ENCODE measurements around the gene SSH3.
A peak's percentile ranks its signal among the peaks of the same experiment; 100 is the strongest.

Gene SSH3

GRCh38 chr11:67310246-67311050 lies 7.1 kb downstream of the SSH3 start:
- H3K27ac ChIP-seq (ENCODE audit: low read depth, low read length) = no peak overlapping the region
- no peaks in the 10 kb centered on the region for H3K9me3 ChIP-seq (ENCODE audit: control insufficient read depth, insufficient read depth, low read depth, low read length)
- no peaks in the 10 kb centered on the region for H3K4me1 ChIP-seq (ENCODE audit: control insufficient read depth, insufficient read depth, low read length)
- H3K4me3 ChIP-seq (ENCODE audit: low read depth, low read length) = no peak overlapping the region
- H3K36me3 ChIP-seq (ENCODE audit: control insufficient read depth, insufficient read depth, low read length) = peaks cover 40% of the 10 kb centered on the region
- H3K9ac ChIP-seq (ENCODE audit: low read length) = no peak overlapping the region
- H3K27me3 ChIP-seq (ENCODE audit: control insufficient read depth, insufficient read depth, low read length) = no peaks in the 10 kb centered on the region

- H3K27ac ChIP-seq (ENCODE audit: low read depth, low read length) = no peak overlapping the region
- H3K9ac ChIP-seq (ENCODE audit: low read length) = no peak overlapping the region
- no peaks in the 10 kb centered on the region for H3K4me1 ChIP-seq (ENCODE audit: control insufficient read depth, insufficient read depth, low read length)
- H3K36me3 ChIP-seq (ENCODE audit: control insufficient read depth, insufficient read depth, low read length) = peaks cover 40% of the 10 kb centered on the region
- H3K9me3 ChIP-seq (ENCODE audit: control insufficient read depth, insufficient read depth, low read depth, low read length) = no peaks in the 10 kb centered on the region
- H3K4me3 ChIP-seq (ENCODE audit: low read depth, low read length) = no peak overlapping the region
- H3K27me3 ChIP-seq (ENCODE audit: control insufficient read depth, insufficient read depth, low read length) = no peaks in the 10 kb centered on the region
Measured at GRCh38 chr11:67311051-67311555, 7.8 kb downstream of the SSH3 start.

- no peak overlapping the region for H3K9ac ChIP-seq (ENCODE audit: low read length)
- no peak overlapping the region for H3K4me3 ChIP-seq (ENCODE audit: low read depth, low read length)
- H3K36me3 ChIP-seq (ENCODE audit: control insufficient read depth, insufficient read depth, low read length) = peaks cover 40% of the 10 kb centered on the region
- H3K27me3 ChIP-seq (ENCODE audit: control insufficient read depth, insufficient read depth, low read length) = no peaks in the 10 kb centered on the region
- no peaks in the 10 kb centered on the region for H3K9me3 ChIP-seq (ENCODE audit: control insufficient read depth, insufficient read depth, low read depth, low read length)
- H3K27ac ChIP-seq (ENCODE audit: low read depth, low read length) = no peak overlapping the region
- H3K4me1 ChIP-seq (ENCODE audit: control insufficient read depth, insufficient read depth, low read length) = no peaks in the 10 kb centered on the region
Measured at GRCh38 chr11:67311556-67312082, 8.3 kb downstream of the SSH3 start.

DNA sequence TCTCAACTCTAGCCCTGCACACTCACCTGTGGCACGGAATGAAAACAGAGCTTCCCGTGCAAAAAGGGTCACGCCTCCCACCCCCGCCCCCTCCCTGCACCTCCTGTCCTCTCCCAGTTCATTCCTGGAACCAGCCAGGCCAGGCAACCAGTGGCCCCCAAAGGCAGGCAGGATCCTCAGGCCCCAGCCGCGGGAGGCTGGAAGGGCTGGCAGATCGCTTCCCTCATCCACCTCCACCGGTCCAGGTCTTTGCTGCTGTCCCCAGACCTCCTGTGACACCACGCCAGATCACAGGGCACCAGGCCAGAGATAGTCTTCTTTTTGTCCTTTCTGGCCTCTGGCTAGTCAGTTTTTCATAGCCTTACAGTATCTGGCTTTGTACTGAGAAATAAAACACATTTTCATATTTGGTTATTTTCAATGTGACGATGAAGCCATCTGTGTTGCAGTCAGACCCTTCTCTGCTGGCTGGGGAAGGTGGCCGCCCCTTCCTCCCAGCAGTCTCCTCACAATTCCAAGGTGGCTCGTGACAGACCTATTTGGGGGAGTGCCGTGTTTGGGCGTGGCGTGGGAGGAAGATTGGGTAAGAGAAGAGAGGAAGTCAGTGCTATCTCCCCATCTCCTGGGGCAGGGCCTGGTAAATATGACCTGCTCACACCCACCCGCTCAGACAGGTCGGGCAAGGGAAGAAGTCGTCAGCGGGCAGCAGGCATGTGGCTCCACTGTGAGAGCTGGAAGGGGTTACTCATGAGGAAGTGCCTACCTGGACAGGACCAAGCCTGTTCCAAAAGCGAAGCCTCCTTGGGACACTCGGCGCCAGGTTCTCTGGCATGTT lies 9.1 kb downstream of the SSH3 start:
- no peaks in the 10 kb centered on the region for H3K9me3 ChIP-seq (ENCODE audit: control insufficient read depth, insufficient read depth, low read depth, low read length)
- H3K4me1 ChIP-seq (ENCODE audit: control insufficient read depth, insufficient read depth, low read length) = no peaks in the 10 kb centered on the region
- no peak overlapping the region for H3K4me3 ChIP-seq (ENCODE audit: low read depth, low read length)
- no peaks in the 10 kb centered on the region for H3K27me3 ChIP-seq (ENCODE audit: control insufficient read depth, insufficient read depth, low read length)
- peaks cover 36% of the 10 kb centered on the region for H3K36me3 ChIP-seq (ENCODE audit: control insufficient read depth, insufficient read depth, low read length)
- no peak overlapping the region for H3K9ac ChIP-seq (ENCODE audit: low read length)
- no peak overlapping the region for H3K27ac ChIP-seq (ENCODE audit: low read depth, low read length)

DNA sequence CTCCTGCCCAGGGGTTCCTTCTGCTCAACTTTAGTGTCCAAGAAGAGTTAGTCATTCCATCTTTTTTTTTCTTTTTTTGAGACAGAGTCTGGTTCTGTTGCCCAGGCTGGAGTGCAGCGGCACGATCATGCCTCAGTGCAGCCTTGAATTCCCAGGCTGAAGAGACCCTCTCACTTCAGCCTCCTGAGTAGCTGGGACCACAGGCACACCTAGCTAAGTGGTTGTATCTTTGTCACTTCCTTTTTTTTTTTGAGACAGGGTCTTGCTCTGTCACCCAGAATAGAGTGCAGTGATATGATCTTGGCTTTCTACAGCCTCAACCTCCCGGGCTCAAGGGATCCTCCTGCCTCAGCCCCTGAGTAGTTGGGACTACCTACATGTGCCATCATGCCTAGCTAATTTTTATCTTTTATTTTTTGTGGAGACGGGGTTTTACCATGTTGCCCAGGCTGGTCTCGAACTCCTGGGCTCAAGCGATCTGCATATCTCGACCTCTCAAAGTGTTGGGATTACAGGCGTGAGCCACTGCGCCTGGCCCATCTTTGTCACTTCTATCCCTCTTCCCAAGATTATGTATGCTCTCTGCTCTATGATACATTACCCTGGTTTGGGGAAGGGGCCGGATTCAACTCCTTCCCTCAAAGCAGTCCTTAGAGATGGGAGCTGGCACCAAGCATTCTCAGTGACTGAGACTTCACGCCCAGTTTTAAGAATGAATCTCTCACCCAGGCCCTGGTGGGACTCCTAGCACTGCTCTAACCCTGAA lies 10.0 kb downstream of the SSH3 start:
- peaks cover 2% of the 10 kb centered on the region; the same call in 1 of the 2 replicates for H3K4me1 ChIP-seq (ENCODE audit: control insufficient read depth, insufficient read depth, low read length)
- no peaks in the 10 kb centered on the region for H3K9me3 ChIP-seq (ENCODE audit: control insufficient read depth, insufficient read depth, low read depth, low read length)
- H3K4me3 ChIP-seq (ENCODE audit: low read depth, low read length) = no peak overlapping the region
- no peak overlapping the region for H3K27ac ChIP-seq (ENCODE audit: low read depth, low read length)
- H3K36me3 ChIP-seq (ENCODE audit: control insufficient read depth, insufficient read depth, low read length) = peaks cover 27% of the 10 kb centered on the region
- peaks cover 6% of the 10 kb centered on the region for H3K27me3 ChIP-seq (ENCODE audit: control insufficient read depth, insufficient read depth, low read length)
- no peak overlapping the region for H3K9ac ChIP-seq (ENCODE audit: low read length)

GRCh38 chr11:67314218-67314617 lies 10.9 kb downstream of the SSH3 start:
- no peak overlapping the region for H3K4me3 ChIP-seq (ENCODE audit: low read depth, low read length)
- no peak overlapping the region for H3K9ac ChIP-seq (ENCODE audit: low read length)
- peaks cover 15% of the 10 kb centered on the region for H3K27me3 ChIP-seq (ENCODE audit: control insufficient read depth, insufficient read depth, low read length)
- no peaks in the 10 kb centered on the region for H3K9me3 ChIP-seq (ENCODE audit: control insufficient read depth, insufficient read depth, low read depth, low read length)
- peaks cover 18% of the 10 kb centered on the region for H3K36me3 ChIP-seq (ENCODE audit: control insufficient read depth, insufficient read depth, low read length)
- H3K27ac ChIP-seq (ENCODE audit: low read depth, low read length) = no peak overlapping the region
- H3K4me1 ChIP-seq (ENCODE audit: control insufficient read depth, insufficient read depth, low read length) = peaks cover 4% of the 10 kb centered on the region; the same call in 1 of the 2 replicates

GRCh38 chr11:67315325-67315909 lies 12.1 kb downstream of the SSH3 start:
- Histone ChIP-seq H3K27me3 (ENCODE audit: control insufficient read depth, insufficient read depth, low read length) (peaks cover 27% of the 10 kb centered on the region), H3K27ac (ENCODE audit: low read depth, low read length) (no peak overlapping the region), H3K4me3 (ENCODE audit: low read depth, low read length) (no peak overlapping the region), H3K36me3 (ENCODE audit: control insufficient read depth, insufficient read depth, low read length) (peaks cover 8% of the 10 kb centered on the region), H3K9me3 (ENCODE audit: control insufficient read depth, insufficient read depth, low read depth, low read length) (no peaks in the 10 kb centered on the region), H3K4me1 (ENCODE audit: control insufficient read depth, insufficient read depth, low read length) (peaks cover 4% of the 10 kb centered on the region; the same call in 1 of the 2 replicates), H3K9ac (ENCODE audit: low read length) (no peak overlapping the region)

DNA sequence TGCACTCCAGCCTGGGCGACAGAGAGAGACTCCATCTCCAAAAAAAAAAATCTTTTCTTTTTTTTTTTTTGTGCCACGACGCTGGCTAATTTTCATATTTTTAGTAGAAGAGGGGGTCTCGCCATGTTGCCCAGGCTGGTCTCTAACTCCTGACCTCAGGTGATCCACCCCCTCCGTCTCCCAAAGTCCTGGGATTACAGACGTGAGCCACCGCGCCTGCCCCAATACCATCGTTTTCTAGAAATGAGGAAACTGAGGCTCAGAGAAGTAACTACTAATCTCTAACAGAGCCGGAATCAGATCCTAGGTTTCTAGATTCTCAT lies 13.5 kb downstream of the SSH3 start:
- H3K4me3 ChIP-seq (ENCODE audit: low read depth, low read length) = peak overlapping the region; percentile 78
- H3K9ac ChIP-seq (ENCODE audit: low read length) = peak overlapping the region; percentile 62
- peaks cover 35% of the 10 kb centered on the region for H3K27me3 ChIP-seq (ENCODE audit: control insufficient read depth, insufficient read depth, low read length)
- H3K36me3 ChIP-seq (ENCODE audit: control insufficient read depth, insufficient read depth, low read length) = peaks cover 1% of the 10 kb centered on the region; the same call in 1 of the 2 replicates
- H3K4me1 ChIP-seq (ENCODE audit: control insufficient read depth, insufficient read depth, low read length) = peaks cover 4% of the 10 kb centered on the region; the same call in 1 of the 2 replicates
- no peak overlapping the region for H3K27ac ChIP-seq (ENCODE audit: low read depth, low read length)
- no peaks in the 10 kb centered on the region for H3K9me3 ChIP-seq (ENCODE audit: control insufficient read depth, insufficient read depth, low read depth, low read length)

DNA sequence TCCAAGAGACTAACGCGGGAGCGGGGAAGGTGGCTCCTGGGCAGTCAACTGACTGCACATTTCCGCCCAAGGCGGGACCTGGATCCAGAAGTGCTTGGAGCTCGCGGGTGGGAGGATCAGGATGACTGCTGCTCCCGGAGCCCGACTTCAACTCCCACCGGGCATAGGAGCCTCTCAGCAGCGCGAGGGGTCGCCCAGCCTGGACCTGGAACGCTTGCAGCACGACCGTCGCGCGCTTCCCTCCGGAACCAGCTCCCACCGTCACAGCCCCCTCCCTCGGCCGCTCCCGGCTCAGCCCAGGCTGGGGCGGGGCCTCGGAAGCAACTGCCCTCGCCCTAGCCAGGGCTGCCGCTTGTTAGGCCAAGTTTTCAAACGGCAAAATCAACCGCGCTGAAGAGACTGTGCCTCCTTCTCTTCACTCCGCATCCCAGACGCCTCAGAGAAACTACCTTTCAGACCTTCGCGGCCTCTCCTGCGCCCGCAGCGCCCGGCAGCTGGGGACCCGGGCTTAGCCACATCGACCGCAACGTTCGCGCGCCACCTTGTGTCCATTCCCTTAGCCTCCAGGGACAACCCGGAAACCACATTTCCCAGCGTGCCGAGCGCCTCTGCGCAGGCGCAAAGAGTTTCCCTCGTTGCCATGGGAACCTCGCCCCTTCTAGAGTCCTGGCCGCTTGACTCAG lies 14.0 kb downstream of the SSH3 start:
- Histone ChIP-seq H3K9ac (ENCODE audit: low read length) (peak overlapping the region; percentile 62), H3K4me3 (ENCODE audit: low read depth, low read length) (peak overlapping the region; percentile 78), H3K27me3 (ENCODE audit: control insufficient read depth, insufficient read depth, low read length) (peaks cover 35% of the 10 kb centered on the region), H3K36me3 (ENCODE audit: control insufficient read depth, insufficient read depth, low read length) (no peaks in the 10 kb centered on the region), H3K27ac (ENCODE audit: low read depth, low read length) (no peak overlapping the region), H3K9me3 (ENCODE audit: control insufficient read depth, insufficient read depth, low read depth, low read length) (no peaks in the 10 kb centered on the region), H3K4me1 (ENCODE audit: control insufficient read depth, insufficient read depth, low read length) (peaks cover 4% of the 10 kb centered on the region; the same call in 1 of the 2 replicates)
